Pons (tissue), 1 donor: Measurements from ENCODE around the gene OR5J2.
"Not testable (repeated sequence)": the region's sequence is repeated elsewhere in the genome, so short reads cannot be mapped to it uniquely, and the experiment has no call there.

Source experiments
- DNase-seq: peaks from one replicate; pipeline ENCODE4 v3.0.0-alpha.2; 2016; ENCODE audit warnings: low spot score

Gene OR5J2

DNA sequence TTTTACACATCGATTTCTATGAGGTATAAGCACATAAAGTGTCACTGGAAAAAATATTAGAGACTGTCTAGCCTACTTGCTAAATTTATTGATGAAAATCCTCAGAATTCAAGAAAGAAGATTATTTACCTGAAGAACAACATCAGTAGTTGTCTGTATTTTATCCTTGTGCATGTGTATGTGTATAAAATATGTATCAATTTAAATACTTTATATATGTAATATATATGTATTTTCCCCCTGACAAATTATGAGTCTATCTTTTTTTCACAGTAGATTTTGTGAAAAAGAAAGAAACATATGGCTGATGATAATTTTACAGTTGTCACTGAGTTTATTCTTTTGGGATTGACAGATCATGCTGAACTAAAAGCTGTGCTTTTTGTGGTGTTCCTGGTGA, at the start of gene OR5J2:
TSS of gene OR5J2 (plus strand) at position 301 of the 400 bp plus-strand sequence. CDS start at position 301, 0 bp downstream.
- DNase-seq = no peak

DNA sequence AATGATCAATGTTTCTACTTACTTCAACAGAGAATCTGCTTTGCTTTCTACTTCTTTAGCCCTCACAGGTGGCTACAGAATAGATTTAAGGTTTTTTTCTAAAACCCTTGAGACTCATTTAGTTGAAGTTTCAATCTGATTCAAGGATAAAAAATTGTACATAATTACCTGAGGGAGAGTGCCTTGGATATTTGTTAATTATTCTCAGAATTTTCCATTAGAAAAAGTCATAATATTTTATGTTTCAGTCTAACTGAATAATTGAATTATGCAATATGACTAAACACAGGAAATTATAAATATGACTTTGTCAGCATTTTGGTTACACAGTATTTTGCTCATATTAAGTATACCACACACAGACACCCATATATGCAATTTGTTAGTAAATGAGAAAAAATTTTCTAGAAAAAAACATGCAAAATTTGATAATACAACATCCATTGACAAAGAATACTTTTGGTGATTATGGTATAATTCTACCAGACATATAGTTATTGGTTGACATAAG, 36.2 kb upstream of the OR5J2 start, which contains the start of gene OR8J3:
TSS of gene OR8J3 (minus strand) at position 51 of the 511 bp plus-strand sequence. CDS start 2,483 bp downstream, outside the sequence.
- no peak for DNase-seq

DNA sequence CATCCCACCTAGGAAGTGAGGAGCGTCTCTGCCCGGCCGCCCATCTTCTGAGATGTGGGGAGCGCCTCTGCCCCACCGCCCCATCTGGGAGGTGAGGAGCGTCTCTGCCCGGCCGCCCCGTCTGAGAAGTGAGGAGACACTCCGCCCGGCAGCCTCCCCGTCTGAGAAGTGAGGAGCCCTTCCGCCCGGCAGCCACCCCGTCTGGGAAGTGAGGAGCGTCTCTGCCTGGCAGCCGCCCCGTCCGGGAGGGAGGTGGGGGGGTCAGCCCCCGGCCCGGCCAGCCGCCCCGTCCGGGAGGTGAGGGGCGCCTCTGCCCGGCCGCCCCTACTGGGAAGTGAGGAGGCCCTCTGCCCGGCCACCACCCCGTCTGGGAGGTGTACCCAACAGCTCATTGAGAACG, 32.7 kb upstream of the OR5J2 start:
- not testable (repeated sequence) for DNase-seq

DNA sequence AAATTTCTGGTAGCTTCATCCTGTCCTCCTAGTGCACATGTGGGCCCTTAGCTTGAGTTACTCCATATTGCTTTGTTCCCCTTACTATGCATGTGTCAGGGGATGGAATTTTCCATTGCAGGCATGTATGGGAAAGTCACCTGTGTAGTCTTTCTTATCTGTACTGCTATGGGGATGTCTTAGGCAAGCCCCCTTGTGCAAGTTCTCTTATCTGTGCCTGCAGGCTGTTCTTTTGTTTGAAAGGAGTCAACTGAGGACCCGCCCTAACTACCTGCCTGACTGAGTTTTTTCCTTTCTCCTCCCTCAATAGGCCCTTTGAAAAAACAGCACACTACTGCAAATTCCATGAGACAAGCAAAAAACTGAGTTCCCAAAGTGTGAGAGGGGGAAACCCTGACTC, 25.0 kb upstream of the OR5J2 start:
- DNase-seq = no peak

DNA sequence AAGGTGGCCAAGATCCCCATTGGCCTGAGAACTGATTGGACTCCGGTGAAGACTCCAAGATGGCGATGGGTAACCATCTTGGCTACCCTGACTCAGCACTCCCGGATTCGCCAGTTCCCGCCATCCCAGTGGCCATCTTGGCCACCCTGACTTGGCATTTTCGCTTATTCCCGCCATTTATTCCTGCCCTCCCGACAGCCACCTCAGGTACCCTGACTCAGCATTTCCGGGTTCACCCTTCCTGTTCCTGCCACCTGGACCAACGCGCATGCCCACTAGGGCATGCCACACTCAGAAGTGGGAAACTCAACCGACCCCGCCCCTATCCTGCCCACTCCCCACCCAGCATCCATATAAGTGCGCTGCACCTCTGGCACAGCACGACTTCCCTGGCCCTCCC, 24.1 kb upstream of the OR5J2 start:
- no peak for DNase-seq

DNA sequence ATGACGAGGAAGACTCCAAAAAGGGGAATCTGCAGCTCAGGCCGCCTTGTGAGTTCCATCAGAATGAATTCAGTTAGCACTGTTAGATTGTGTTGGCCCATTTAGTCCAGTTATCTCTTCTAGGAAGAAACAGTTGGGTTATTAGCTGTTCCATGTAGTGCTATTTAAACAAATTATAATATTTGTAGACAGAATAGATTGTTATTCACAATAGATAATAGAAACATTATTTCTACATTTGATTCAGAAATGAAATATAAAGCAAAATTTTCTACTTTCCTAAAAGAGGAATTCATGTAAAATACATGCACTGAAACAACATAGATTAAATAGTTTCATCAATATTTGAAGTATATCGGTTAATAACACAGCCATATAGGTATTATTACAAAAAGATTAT, 16.2 kb upstream of the OR5J2 start, which contains the start of gene OR8K5:
TSS of gene OR8K5 (minus strand) at position 101 of the 400 bp plus-strand sequence. CDS start at position 101, 0 bp downstream.
- DNase-seq = no peak

DNA sequence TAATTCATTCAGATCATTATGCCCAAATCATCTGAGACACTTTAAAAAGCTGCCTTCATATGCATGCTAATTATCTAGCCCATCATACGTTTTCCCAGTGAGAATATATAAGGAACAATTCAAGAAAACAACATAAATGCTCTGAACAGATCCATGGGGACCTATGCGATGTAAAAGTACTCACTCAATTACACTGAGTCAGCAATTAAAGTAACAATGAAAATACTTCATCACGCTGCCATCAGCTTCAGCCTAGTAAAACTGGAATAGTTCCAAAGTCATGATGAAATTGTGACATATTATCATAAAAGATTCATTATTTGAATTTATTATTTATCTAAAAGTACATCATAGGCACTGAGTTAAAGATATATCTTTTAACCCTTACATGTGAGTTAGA, 12.6 kb upstream of the OR5J2 start:
- no peak for DNase-seq

DNA sequence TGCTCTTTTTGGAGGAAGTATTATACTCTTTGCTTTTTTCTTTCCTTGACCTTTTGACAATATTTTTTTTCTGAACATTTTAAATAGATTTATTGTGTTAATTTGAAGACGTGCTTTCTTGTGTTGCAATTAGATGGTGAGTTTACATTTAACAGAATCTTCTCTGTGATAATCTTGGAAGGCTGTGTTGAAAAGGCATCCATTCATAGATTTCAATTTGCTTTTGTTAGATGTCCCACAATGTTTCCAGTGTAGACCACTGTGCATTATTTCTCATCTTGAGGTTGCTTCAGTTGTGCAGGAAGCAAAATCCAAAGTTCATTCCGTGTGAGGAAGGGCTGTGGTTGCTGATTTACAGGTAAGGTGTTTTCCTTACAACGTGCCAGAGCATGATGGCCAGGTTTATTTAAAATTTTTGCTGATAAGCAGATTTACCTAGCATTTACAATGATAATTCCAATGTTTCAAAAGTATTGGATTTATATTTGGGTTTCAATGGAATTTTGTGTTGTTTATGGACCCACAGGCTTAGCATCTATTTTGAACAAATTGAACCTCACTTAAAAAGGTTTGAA, 4.1 kb upstream of the OR5J2 start:
- peak; percentile 15 for DNase-seq

DNA sequence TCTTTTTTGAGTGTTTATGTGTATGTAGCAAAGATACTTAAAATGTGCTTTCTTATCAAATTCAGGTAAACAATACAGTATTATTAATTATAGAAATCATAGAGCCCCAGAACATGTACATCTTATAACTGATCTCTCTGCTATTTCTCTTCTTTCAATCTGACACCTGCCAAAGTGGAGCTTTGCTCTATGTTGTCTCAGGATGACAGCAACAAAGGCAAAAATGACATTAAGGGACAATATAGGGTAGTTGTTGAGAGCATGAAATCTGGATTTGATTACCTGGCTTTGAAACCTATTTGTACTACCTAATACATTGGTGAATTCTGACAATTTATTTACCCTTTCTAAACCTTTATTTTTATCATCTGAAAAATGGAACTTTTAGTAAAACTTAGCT, 7.0 kb downstream of the OR5J2 start:
- no peak for DNase-seq

DNA sequence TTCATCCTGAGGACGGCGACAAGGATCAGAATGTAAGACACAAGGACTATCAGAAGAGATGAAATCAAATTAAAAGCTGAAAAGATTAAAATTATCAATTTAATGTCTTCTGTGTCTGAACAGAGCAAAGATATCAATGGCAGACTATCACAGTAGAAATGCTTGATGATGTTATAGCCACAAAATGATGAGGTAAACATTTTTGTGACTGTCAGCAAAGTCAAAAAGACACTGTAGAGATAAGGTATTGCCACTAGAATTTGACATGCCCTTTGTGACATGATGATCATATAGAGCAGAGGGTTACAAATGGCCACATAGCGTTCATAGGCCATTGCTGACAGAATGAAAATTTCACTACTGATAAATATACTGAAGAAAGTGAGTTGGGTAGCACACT, 12.2 kb downstream of the OR5J2 start:
- DNase-seq = no peak

DNA sequence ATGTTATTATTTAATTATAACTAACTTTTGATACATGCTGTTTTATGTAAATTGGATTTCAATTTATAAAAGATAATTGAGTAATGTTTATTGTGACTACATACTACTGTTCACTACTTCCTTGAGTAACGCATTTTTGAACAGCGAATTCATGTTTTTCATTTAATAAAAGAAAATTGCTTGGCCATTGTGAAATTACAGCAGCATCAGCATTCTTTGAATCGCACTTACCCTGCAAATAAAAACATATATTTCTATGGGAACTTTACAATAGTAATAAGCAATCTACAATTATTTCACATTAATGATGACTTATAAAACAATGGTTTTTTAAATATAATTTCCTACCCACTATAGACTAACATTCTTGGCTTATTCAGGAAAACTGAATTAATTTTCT, 20.3 kb downstream of the OR5J2 start:
- DNase-seq = no peak

DNA sequence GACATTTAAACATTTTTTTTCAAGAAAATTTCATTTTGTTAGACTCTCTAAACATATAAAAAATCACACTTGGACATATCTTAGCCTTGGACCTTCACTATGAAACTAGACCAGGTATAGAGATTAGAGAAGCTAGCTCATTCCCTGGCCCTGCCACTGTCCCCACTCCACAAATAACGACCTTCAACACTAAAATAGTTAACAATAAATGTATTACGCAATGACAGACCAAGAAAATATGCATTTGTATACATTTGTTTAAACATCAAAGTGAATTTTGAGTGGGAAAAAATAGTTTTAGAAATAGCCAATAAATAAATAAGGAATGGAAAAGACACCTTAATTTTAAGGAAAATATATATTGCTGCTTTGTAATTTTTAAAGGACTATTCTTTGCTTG, 20.9 kb downstream of the OR5J2 start:
- no peak for DNase-seq

DNA sequence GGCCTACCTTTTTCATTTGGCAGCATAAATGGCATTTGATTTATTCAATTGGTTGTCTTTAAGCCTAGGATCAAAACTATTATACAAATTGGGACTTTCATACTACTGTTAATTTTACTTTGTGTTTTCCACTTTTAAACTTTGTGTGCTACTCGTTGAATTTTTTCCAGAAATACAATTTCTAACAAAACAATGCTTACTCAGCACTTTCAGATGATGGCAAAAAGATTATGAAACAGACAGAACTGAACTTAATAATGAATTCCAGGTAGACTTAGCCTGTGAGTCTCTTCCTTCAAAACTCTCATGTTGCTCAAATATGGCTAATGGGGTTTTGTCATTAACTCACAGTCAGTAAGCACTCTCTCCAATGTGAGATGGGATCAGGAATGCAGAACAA, 31.4 kb downstream of the OR5J2 start:
- no peak for DNase-seq

DNA sequence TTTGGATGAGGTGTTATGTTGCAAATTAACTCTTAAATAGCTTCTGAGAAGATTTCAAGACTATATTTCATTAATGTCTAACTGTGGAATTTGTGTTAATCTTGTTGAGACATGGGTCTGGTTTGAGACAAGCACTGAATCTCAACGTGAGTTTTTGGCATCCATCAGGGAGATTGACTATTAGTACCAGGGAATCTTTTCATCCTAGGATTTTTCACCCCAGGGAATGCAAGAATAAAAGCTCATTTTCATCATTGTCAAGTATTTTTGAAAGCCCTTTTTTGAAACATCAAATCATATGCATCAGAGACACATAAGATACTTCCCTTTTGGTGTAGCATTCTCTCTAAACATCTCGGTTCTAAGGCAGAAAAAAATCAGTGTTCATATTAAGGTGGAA, 38.1 kb downstream of the OR5J2 start:
- DNase-seq = no peak

DNA sequence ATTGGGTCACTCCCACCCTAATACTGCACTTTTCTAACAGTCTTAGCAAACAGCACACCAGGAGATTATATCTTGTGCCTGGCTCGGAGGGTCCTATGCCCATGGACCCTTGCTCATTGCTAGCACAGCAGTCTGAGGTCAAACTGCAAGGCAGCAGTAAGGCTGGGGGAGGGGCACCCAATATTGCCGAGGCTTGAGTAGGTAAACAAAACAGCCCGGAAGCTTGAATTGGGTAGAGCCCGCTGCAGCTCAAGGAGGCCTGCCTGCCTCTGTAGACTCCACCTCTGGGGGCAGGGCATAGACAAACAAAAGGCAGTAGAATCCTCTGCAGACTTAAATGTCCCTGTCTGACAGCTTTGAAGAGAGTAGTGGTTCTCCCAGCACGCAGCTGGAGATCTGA, 43.3 kb downstream of the OR5J2 start:
- not testable (repeated sequence) for DNase-seq
